Measurements from ENCODE around the gene LMO1.

- TF ChIP-seq CTCF (IDR thresholded peaks at IDR 0.05; ENCODE audit: poor library complexity), result no peak
- no peak for TF ChIP-seq EZH2 (IDR thresholded peaks at IDR 0.05; ENCODE audit: borderline replicate concordance)
These were observed 11.9 kb downstream of the LMO1 start for GRCh38 chr11:8251616-8252295.
